Stimulated activated CD8-positive, alpha-beta memory T cell treated with anti-CD3 and anti-CD28 coated beads, Interleukin-4, amount 100 ng/mL, for 24 hours (primary cell): ENCODE data around the gene PLXDC1.
"Not testable (repeated sequence)": the region's sequence is repeated elsewhere in the genome, so short reads cannot be mapped to it uniquely, and the experiment has no call there.

Source experiments
- DNase-seq: peaks from one replicate; pipeline ENCODE4 v3.0.0-alpha.2; 2020; ENCODE audit warnings: low read depth

Gene PLXDC1

DNA sequence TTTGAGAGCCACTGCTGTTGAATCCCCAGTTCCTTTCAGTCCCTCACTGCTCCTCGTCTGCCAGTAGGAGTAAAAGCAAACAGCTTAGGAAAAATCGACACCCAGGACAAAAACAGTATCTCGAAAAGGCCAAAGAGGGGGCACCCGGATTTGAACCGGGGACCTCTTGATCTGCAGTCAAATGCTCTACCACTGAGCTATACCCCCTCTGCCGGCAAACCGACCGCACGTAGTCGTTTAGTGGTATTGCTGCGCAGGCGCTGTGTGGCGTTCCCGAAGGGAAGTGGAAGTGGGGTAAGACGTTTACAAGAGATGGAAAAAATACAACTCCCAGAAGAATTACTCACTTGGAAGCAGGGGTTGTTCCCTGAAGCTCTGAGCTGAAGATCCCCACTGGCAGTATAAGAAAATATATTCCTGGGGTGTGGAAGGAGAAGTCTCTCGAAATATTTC, 2.2 kb upstream of the PLXDC1 start:
- DNase-seq = peak; percentile 87

- no peak for DNase-seq
Measured at GRCh38 chr17:39151943-39152818, 744 bp upstream of the PLXDC1 start.

- no peak for DNase-seq
Measured at GRCh38 chr17:39150795-39151149, 665 bp downstream of the PLXDC1 start.

DNA sequence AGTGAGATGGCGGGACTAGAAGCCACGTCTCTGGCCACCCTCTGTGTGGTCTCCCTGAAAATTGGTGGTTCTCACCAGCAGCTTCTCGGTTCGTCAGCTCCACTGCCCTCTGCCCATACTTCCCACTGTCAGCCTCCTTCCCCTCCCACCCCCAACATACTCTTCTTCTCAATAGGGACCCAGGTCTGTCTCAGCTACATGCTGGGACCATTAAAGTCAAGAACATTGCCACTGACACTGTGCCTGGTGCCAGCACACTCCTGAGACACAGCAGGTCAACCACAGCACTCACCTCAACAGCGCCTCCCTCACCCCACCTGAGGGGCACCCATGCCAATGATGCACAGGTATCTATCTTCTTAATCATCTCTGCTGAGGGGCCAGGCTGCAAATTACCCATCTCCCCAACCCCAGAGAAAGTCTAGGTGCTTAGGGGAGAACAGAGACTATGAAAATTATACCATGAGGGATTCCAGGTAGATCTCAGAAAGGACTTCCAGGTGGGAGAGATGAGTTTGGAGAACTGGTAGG, 1.3 kb downstream of the PLXDC1 start:
- no peak for DNase-seq

DNA sequence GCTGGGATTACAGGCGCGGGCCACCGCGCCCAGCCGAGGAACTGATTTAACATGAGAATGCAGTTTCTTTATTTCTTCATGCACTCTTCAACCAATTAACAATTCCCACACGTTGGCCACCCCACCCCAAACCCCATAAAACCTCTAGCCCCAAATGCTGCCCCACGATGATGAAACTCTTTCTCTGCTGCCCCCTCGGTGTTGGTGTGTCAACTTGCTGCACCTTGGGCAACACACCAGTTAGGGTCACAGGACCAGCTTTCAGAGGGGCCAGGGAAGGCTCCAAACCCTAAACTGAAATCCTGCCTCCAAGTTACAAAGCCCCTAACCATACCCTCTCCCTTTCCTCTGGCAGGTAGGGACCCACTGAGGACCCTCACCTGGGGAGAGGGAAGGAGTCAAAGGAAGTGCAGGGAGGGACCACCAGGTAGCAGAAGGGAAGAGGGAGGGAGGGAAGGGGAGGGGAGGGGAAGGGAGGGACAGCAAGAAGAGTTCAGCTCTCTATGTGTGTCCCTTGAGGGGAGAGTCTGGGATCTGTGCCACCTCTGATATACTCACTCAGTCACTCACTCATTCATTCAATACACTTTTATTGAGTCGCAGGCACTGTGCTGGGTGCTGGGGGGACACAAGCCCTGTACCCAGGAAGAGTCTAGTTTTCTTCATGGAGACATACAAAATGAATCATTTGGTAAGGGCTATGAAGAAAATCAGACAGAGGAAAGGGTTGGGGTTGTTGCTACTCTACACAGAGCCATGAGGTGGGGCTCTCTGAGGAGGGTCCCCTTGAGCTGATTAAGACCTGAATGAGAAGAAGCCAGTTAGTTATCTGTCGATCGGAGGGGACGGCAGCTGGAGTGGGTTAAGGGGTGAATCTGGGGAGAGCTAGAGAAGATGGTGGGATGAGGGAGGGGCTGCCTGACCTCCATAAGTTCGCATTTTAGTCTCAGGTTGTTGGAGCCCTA, 3.9 kb downstream of the PLXDC1 start:
- no peak for DNase-seq

- DNase-seq = no peak
Measured at GRCh38 chr17:39146273-39146672, 5.2 kb downstream of the PLXDC1 start.

DNA sequence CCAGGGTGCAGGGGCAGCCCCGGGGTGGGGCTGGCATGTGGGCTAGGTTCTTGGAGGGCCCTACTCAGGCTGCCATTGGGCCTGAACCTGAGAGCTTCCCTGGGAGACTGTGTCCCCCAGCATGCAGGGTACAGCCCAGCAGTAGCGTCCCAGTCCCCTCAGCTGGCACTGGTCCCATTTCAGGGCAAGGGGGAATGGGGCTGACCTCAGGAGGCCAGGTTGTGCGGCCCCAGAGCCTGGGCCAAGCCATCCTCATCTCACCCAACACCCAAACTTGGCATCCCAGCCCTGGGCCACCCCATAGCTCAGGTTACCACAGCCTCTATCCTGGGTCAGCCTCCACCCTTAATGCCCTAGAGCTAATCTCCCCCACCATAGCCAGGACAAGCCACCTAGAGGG, 6.3 kb downstream of the PLXDC1 start:
- no peak for DNase-seq

- DNase-seq = no peak
Measured at GRCh38 chr17:39144416-39144840, 7.0 kb downstream of the PLXDC1 start.

DNA sequence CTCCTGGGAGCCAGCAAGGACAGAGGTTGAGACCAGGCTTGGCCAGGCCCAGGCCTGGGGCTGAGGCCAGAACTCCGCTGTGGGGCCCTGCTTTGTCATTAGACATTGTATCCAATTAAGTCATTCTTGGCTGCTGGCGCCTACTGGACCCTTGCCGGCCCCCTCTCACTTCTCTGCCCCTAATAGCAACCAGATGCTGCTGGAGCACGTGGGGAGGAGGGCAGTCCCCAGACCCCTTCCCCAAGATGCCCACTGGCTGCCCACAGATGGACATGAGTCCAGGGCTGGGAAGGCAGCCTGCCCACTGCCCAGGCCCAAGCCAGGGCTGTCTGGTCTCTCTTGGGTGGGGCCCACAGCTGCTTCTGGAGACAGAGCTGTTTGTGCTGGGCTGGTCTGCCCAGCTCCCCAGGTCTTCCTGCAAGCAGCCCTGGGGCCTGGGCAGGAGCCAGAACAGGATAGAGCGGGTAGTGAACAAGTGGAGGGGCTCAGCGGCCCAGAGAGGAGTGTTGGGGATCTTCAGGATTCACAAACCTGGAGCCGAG, 7.8 kb downstream of the PLXDC1 start:
- no peak for DNase-seq

- DNase-seq = no peak
Measured at GRCh38 chr17:39141915-39142664, 9.3 kb downstream of the PLXDC1 start.

DNA sequence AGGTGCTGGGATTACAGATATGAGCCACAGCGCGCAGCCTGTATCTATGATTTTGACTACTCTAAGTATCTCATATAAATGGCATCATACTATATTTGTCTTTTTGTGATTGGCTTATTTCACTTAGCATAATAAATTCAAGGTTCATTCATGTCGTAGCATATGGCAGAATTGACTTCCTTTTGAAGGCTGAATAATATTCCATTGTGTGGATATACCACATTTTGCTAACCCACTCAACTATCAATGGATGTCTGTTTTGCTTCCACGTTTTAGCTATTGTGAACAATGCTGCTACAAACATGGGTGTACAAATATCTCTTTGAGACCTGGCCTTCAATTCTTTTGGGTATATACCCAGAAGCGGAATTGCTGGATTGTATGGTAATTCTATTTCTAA, 10.1 kb downstream of the PLXDC1 start:
- DNase-seq = no peak

- DNase-seq = no peak
Measured at GRCh38 chr17:39139561-39139960, 11.9 kb downstream of the PLXDC1 start.

GRCh38 chr17:39139161-39139511, 12.3 kb downstream of the PLXDC1 start:
- DNase-seq = no peak

GRCh38 chr17:39138431-39139160, 12.8 kb downstream of the PLXDC1 start:
- no peak for DNase-seq

DNA sequence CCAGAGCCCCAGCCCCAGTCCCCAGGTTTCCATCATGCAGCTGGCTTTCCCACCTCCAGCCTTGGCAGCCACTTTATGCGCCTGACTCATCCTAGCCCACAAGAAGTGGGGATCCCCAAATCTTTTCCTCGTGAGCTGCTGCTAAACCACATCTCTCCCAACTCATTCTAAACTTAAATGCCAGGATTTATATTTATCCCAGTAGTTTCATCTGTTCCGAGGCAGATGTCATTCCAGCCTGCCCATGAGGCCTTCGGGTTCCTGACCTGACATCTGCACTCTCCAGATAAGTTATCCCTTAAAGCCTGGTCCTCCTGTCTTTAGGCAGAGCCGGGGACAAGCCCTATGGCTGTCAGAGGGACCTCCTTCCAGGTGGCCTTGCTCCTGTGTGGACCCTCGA, 16.6 kb downstream of the PLXDC1 start:
- DNase-seq = no peak

DNA sequence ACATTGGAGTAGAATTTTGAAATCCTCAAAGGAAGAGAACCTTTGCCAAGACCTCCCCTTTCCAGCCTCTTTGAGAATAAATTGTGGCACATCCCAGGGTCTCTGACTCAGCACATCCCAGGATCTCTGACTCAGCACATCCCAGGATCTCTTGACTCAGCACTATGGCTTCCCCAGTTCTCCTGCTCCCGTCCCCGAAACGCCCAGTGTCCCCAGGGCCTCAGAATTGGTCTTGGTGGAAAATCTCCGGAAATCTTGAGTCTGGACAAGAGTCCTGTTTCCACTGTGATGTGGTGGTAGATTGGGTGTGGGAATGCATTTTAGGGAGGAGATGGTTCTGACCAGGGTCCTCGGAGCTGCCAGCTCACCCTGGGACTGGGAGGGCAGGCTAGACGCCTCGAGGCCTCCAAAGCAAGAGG, 19.2 kb downstream of the PLXDC1 start:
- no peak for DNase-seq

GRCh38 chr17:39131616-39132015, 19.8 kb downstream of the PLXDC1 start:
- no peak for DNase-seq

DNA sequence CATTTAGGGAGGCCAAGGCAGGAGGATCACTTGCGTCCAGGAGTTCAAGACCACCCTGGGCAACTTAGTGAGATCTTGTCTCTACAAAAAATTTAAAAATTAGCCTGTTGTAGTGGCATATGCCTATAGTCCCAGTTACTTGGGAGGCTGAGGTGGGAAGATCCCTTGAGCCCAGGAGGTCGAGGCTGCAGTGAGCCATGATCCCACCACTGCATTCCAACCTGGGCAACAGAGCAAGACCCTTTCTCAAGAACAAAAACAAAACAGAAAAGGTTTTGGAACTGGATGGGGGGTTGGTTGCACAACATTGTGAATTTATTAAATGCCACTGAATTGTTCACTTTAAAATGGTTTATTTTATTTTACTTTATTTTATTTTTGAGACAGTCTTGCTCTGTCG, 21.2 kb downstream of the PLXDC1 start:
- no peak for DNase-seq

DNA sequence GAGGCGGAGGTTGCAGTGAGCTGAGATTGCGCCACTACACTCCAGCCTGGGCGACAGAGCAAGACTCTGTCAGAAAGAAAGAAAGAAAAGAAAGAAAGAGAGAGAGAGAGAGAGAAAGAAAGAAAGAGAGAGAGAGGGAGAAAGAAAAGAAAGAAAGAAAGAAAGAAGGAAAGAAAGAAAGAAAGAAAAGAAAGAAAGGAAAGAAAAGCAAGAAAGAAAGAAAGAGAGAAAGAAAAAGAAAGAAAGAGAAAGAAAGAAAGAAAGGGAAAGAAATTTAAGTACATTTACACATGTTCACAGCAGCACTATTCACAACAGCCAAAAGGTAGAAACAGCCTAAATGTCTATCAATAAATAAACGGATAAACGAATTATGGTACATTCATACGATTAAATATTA, 21.9 kb downstream of the PLXDC1 start:
- DNase-seq = not testable (repeated sequence)

DNA sequence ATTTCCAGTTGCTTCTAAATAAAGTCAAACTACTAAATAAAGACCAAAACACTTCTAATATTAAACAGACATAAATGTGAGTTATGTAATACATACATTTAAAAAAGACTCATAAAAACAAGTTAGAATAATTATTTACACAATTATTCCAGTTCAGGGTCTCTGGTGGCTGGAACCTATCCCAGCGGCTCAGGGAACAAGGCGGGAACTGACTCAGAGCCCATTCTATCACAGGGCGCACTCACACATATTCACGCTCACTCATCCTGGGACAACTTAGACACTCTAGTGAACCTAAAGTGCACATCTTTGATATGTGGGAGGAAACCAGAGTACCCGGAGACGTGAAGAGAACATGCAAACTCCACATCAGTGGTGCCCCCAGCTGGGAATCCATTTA, 25.0 kb downstream of the PLXDC1 start:
- DNase-seq = no peak
